Heart left ventricle (tissue), 16 donors: ENCODE results near the gene IFI27L1. TPM values are rescaled to one million over a fixed set of nuclear protein-coding genes. Genes with fewer than 3 reads are reported as not detected.

Experiments
- ATAC-seq, 4 donors: fragments of 200-7000 bp; cut with Tn5 transposase; one replicate each; pipeline ENCODE4 v1.9.1; 2020 to 2022; ENCODE audit warnings: moderate library complexity in 4 of 4, mild to moderate bottlenecking in 3 of 4, moderate number of reproducible peaks in 1 of 4
- DNase-seq, 5 donors: peaks; one replicate each; pipeline ENCODE4 v3.0.0-alpha.2; 2020
- H3K27ac ChIP-seq, 12 donors: fragments of 200-600 bp; sonication (generic) in 4 of 12; one replicate each; pipeline versions ENCODE4 v1.5.0 to v1.8.0; 2016 to 2022; ENCODE audit warnings: mild to moderate bottlenecking in 2 of 12
- H3K27me3 ChIP-seq, 9 donors: fragments of 200-600 bp; sonication (generic) in 2 of 9; one replicate each; pipeline versions ENCODE4 v1.5.1 to v1.8.0; 2016 to 2022; ENCODE audit warnings: mild to moderate bottlenecking in 3 of 9
- H3K36me3 ChIP-seq, 9 donors: fragments of 200-600 bp; sonication (generic) in 2 of 9; one replicate each; pipeline versions ENCODE4 v1.5.0 to v1.8.0; 2018 to 2022; ENCODE audit warnings: mild to moderate bottlenecking in 2 of 9
- H3K4me1 ChIP-seq, 12 donors: fragments of 200-600 bp; sonication (generic) in 4 of 12; one replicate each; pipeline versions ENCODE4 v1.5.0 to v1.8.0; 2016 to 2022; ENCODE audit warnings: mild to moderate bottlenecking in 3 of 12
- H3K4me3 ChIP-seq, 12 donors: fragments of 200-600 bp; sonication (generic) in 4 of 12; one replicate each; pipeline versions ENCODE4 v1.5.0 to v1.8.0; 2017 to 2022; ENCODE audit warnings: mild to moderate bottlenecking in 9 of 12, moderate library complexity in 4 of 12
- H3K9me3 ChIP-seq, 12 donors: fragments of 200-600 bp; sonication (generic) in 4 of 12; one replicate each; pipeline versions ENCODE4 v1.5.0 to v1.8.0; 2016 to 2022; ENCODE audit warnings: mild to moderate bottlenecking in 1 of 12
- CTCF ChIP-seq, 12 donors: fragments of 200-600 bp; sonication (generic) in 4 of 12; IDR thresholded peaks; one replicate each; pipeline versions ENCODE4 v1.5.0 to v1.8.0; 2018 to 2022; ENCODE audit warnings: antibody characterized with exemption in 12 of 12, mild to moderate bottlenecking in 5 of 12
- POLR2A ChIP-seq, 2 donors: fragments of 450-650 bp; IDR thresholded peaks; one replicate each; pipeline ENCODE4 v1.6.1; 2017; ENCODE audit warnings: antibody characterized with exemption in 2 of 2, mild to moderate bottlenecking in 2 of 2, moderate library complexity in 2 of 2
- WGBS, 4 donors: extraction: QIAGEN DNeasy Blood & Tissue Kit in 2 of 4; methylation state at CpG; one replicate each; pipeline versions ENCODE4 v1.1.5 to v1.1.7; 2013 to 2018; 5-methylcytosine and 5-hydroxymethylcytosine counted together
- intact Hi-C, 10 donors: fragments of 100-400 bp; cut with DNase I; formaldehyde crosslinking; loops; one replicate each; pipeline versions ENCODE4 v1.11.1 to v1.14.2; 2022
- polyA plus RNA-seq, 2 donors: library from polyadenylated mRNA; stranded (reverse); fragments of 200-250 nt; gene quantifications; one replicate each; pipeline ENCODE4 v1.2.3, GENCODE V29; 2013
- total RNA-seq, 9 donors: library from RNA; depleted of rRNA in 2 of 9; stranded (reverse); fragments of >200 nt in 2 of 9; fragmentation: NEBNext Ultra II Directional in 3 of 9; extraction: Animal tissue kit (Norgen Biotek cat#: 25700) in 3 of 9; gene quantifications; one replicate each; pipeline versions ENCODE4 v1.1.0 to v1.2.4, GENCODE V29; 2016 to 2023
- donor health status: ischemic (EF 13 %, LVEDD 7.1; RV severe dilation, severe dysfunction).
- donor health status: healthy with polysubstance abuse.
- donor health status: DM: no; HTN: yes; CAD: no.
- donor health status: DM: no; HTN: no; CAD: no.
- donor health status: ischemic (EF 25% LVEDD 6.9; RV normal size, moderate dysfunction).
- donor health status: ischemic (EF 25% LVEDD 5.7; RV mildly dilated, moderate dysfunction).
- donor health status: healthy.
- donor health status: DM: yes; HTN: yes; CAD: no.
- donor health status: ischemic (EF 35%, LVEDD 5.7; RV mildly dilated, moderate dysfunction).
- donor health status: nonischemic (EF 11% LVEDD 7.7; RV severe dilation, severe dysfunction).
- donor health status: DM: yes; HTN: yes; CAD: no.
- donor health status: PGD.
- donor health status: ischemic (EF 29% LVEDD 5.4; RV normal size, mild dysfunction).
- donor health status: nonischemic (EF 23%, LVEDD 6.1; RV moderate dilation, normal function).

Gene IFI27L1
- total and polyA plus RNA-seq, 11 donors = 8.9 to 45.0 (median 16.8) TPM

- H3K4me1 ChIP-seq = peaks cover 0 to 37% (median 17%) of the 10 kb centered on the region in 12 donors
- DNase-seq (peak in 4 of 5 donors; percentile 77 to 91 (median 82)), ATAC-seq (peak; percentile 86 to 93 (median 89))
- no peaks in the 10 kb centered on the region for H3K9me3 ChIP-seq
- no peaks in the 10 kb centered on the region for H3K27me3 ChIP-seq
- TF ChIP-seq CTCF (IDR thresholded peaks at IDR 0.05) (no peak), POLR2A (IDR thresholded peaks at IDR 0.05) (no peak)
- no peak overlapping the region for H3K4me3 ChIP-seq
- H3K36me3 ChIP-seq = peaks cover 0 to 100% (median 97%) of the 10 kb centered on the region in 9 donors
- intact Hi-C loops = loop anchor here in 4 of 10 donors (5.0 kb wide), 1 partner anchor 87 kb away; no protein-coding TSS in a partner anchor
- H3K27ac ChIP-seq = peak overlapping the region in 5 of 12 donors; percentile 28 to 45 (median 41)
- WGBS, 4 donors = 44 to 63% (median 58%) methylated on average over 5 to 6 of the region's 6 CpGs
These were observed 30.8 kb upstream of the IFI27L1 start for GRCh38 chr14:94050231-94050880.

- WGBS, 4 donors = 41 to 48% (median 47%) methylated on average over 9 of the region's 9 CpGs
- intact Hi-C loops = loop anchor here in 4 of 10 donors (5.0 kb wide), 1 partner anchor 86 kb away; no protein-coding TSS in a partner anchor
These were observed 30.0 kb upstream of the IFI27L1 start for GRCh38 chr14:94051115-94051514.

GRCh38 chr14:94051779-94052178, 29.3 kb upstream of the IFI27L1 start:
- 48 to 70% (median 64%) methylated on average over 3 of the region's 3 CpGs for WGBS, 4 donors
- no peaks in the 10 kb centered on the region for H3K27me3 ChIP-seq
- H3K27ac ChIP-seq = peak overlapping the region in 6 of 12 donors; percentile 10 to 45 (median 38)
- peaks cover 0 to 100% (median 97%) of the 10 kb centered on the region in 9 donors for H3K36me3 ChIP-seq
- intact Hi-C loops = loop anchor here in 4 of 10 donors (5.0 kb wide), 1 partner anchor 86 kb away; no protein-coding TSS in a partner anchor
- peak in 1 of 5 donors; percentile 9 for DNase-seq
- peaks cover 0 to 37% (median 18%) of the 10 kb centered on the region in 12 donors for H3K4me1 ChIP-seq
- H3K9me3 ChIP-seq = no peaks in the 10 kb centered on the region
- ATAC-seq = peak in 3 of 4 donors; percentile 47 to 70 (median 49)
- TF ChIP-seq POLR2A (IDR thresholded peaks at IDR 0.05) (no peak), CTCF (IDR thresholded peaks at IDR 0.05) (no peak)
- no peak overlapping the region for H3K4me3 ChIP-seq

More at GRCh38 chr14:94051115-94051514, 30.0 kb upstream of the IFI27L1 start:
- H3K27me3 ChIP-seq = no peaks in the 10 kb centered on the region
- H3K9me3 ChIP-seq = no peaks in the 10 kb centered on the region
- DNase-seq (peak in 3 of 5 donors; percentile 49 to 67 (median 52)), ATAC-seq (peak in 2 of 4 donors; percentile 24 to 41)
- H3K4me3 ChIP-seq = no peak overlapping the region
- H3K36me3 ChIP-seq = peaks cover 0 to 100% (median 97%) of the 10 kb centered on the region in 9 donors
- peaks cover 0 to 37% (median 17%) of the 10 kb centered on the region in 12 donors for H3K4me1 ChIP-seq
- peak overlapping the region in 5 of 12 donors; percentile 10 to 57 (median 41) for H3K27ac ChIP-seq
- TF ChIP-seq CTCF (IDR thresholded peaks at IDR 0.05) = peak in 9 of 12 donors; percentile 9 to 55 (median 39)
- no peak for TF ChIP-seq POLR2A (IDR thresholded peaks at IDR 0.05)

- TF ChIP-seq CTCF (IDR thresholded peaks at IDR 0.05) (no peak), POLR2A (IDR thresholded peaks at IDR 0.05) (no peak)
- WGBS, 4 donors = 71 to 91% (median 84%) methylated on average over 1 of the region's 1 CpG
- no peak for DNase-seq
- intact Hi-C loops = loop anchor here in 4 of 10 donors (5.0 kb wide), 1 partner anchor 85 kb away; no protein-coding TSS in a partner anchor
- Histone ChIP-seq H3K9me3 (no peaks in the 10 kb centered on the region), H3K36me3 (peaks cover 0 to 100% (median 97%) of the 10 kb centered on the region in 9 donors), H3K27ac (peak overlapping the region in 1 of 12 donors; percentile 36), H3K4me3 (no peak overlapping the region), H3K27me3 (no peaks in the 10 kb centered on the region), H3K4me1 (peaks cover 0 to 41% (median 21%) of the 10 kb centered on the region in 12 donors)
- no peak for ATAC-seq
These were observed 28.9 kb upstream of the IFI27L1 start for GRCh38 chr14:94052199-94052598.
